Effector CD4-positive, alpha-beta T cell (primary cell): ENCODE measurements around the gene TRIM41.
"Not testable (repeated sequence)": the region's sequence is repeated elsewhere in the genome, so short reads cannot be mapped to it uniquely, and the experiment has no call there.

ENCODE experiments used
- DNase-seq: peaks from one replicate; pipeline ENCODE4 v3.0.0-alpha.2; 2020

Gene TRIM41

GRCh38 chr5:181193656-181194055 is 29.4 kb upstream of the TRIM41 start:
- no peak for DNase-seq

- no peak for DNase-seq
These were observed 28.4 kb upstream of the TRIM41 start for GRCh38 chr5:181194489-181195248.

GRCh38 chr5:181195249-181195761 is 27.8 kb upstream of the TRIM41 start:
- DNase-seq: no peak

GRCh38 chr5:181197326-181197951 is 25.6 kb upstream of the TRIM41 start:
- no peak for DNase-seq

- no peak for DNase-seq
These were observed 24.9 kb upstream of the TRIM41 start for GRCh38 chr5:181198106-181198685.

- no peak for DNase-seq
These were observed 24.1 kb upstream of the TRIM41 start for GRCh38 chr5:181198905-181199519.

- DNase-seq: no peak
These were observed 23.0 kb upstream of the TRIM41 start for GRCh38 chr5:181199881-181200638.

GRCh38 chr5:181200816-181201215 is 22.3 kb upstream of the TRIM41 start:
- DNase-seq: no peak

- no peak for DNase-seq
These were observed 19.9 kb upstream of the TRIM41 start for GRCh38 chr5:181203093-181203711.

GRCh38 chr5:181203777-181204112 is 19.3 kb upstream of the TRIM41 start:
- no peak for DNase-seq

GRCh38 chr5:181204113-181204825 is 18.8 kb upstream of the TRIM41 start:
- DNase-seq: no peak

- no peak for DNase-seq
These were observed 18.0 kb upstream of the TRIM41 start, which contains the start of gene TRIM7 for GRCh38 chr5:181204826-181205760. Gene TRIM7, minus strand, starts transcription at chr5:181205196. Its CDS starts 86 bp downstream, at chr5:181205110.

GRCh38 chr5:181205761-181206649 is 17.1 kb upstream of the TRIM41 start:
- no peak for DNase-seq

- DNase-seq: peak; percentile 52
These were observed 15.7 kb upstream of the TRIM41 start for GRCh38 chr5:181207214-181207959.

GRCh38 chr5:181207960-181208253 is 15.2 kb upstream of the TRIM41 start:
- no peak for DNase-seq

- DNase-seq: not testable (repeated sequence)
These were observed 14.1 kb upstream of the TRIM41 start for GRCh38 chr5:181209006-181209405.

GRCh38 chr5:181210148-181210547 is 12.9 kb upstream of the TRIM41 start:
- not testable (repeated sequence) for DNase-seq

GRCh38 chr5:181210698-181211097 is 12.4 kb upstream of the TRIM41 start:
- not testable (repeated sequence) for DNase-seq

GRCh38 chr5:181211208-181211607 is 11.9 kb upstream of the TRIM41 start:
- DNase-seq: no peak
